Body of pancreas (tissue), 4 donors: ENCODE results near the gene TRIM69. TPM values are rescaled to one million over a fixed set of nuclear protein-coding genes. Genes with fewer than 3 reads are reported as not detected.
A peak's percentile ranks its signal among the peaks of the same experiment; 100 is the strongest.

Experiments used
- ATAC-seq: fragments of 150-250 bp; one replicate; pipeline ENCODE4 v1.9.1; 2016
- DNase-seq, 4 donors: peaks; one replicate each; pipeline ENCODE4 v3.0.0-alpha.2; 2019
- H3K27ac ChIP-seq, 4 donors: fragments of 200-600 bp; sonication (generic); 1 replicate in 3 of 4; 2 replicates in 1 of 4; pipeline versions ENCODE4 v1.5.1 to v1.6.1; 2016 to 2019; ENCODE audit warnings: mild to moderate bottlenecking in 1 of 4, mixed read lengths in 1 of 4, moderate library complexity in 1 of 4
- H3K27me3 ChIP-seq, 2 donors: fragments of 200-600 bp; sonication (generic); one replicate each; pipeline ENCODE4 v1.6.0; 2016; ENCODE audit warnings: mild to moderate bottlenecking in 1 of 2
- H3K36me3 ChIP-seq, 2 donors: fragments of 200-600 bp; sonication (generic); replicated peaks in 1 of 2; 2 replicates each; pipeline ENCODE4 v1.5.1; 2016; ENCODE audit warnings: low read depth in 2 of 2; ENCODE audit not compliant: insufficient read depth in 1 of 2
- H3K4me1 ChIP-seq: fragments of 200-600 bp; sonication (generic); one replicate; pipeline ENCODE4 v1.6.0; 2016
- H3K4me3 ChIP-seq, 2 donors: fragments of 200-600 bp; sonication (generic); 1 replicate in 1 of 2; 2 replicates in 1 of 2; pipeline ENCODE4 v1.5.1; 2016 to 2019
- H3K9me3 ChIP-seq, 3 donors: fragments of 200-600 bp; sonication (generic); 1 replicate in 2 of 3; 2 replicates in 1 of 3; pipeline ENCODE4 v1.5.1; 2016
- CTCF ChIP-seq, 7 experiments: fragments of 450-650 bp in 4 of 7; fragments of 200-600 bp in 3 of 7; sonication (generic) in 3 of 7; IDR thresholded peaks; one replicate each; pipeline ENCODE4 v1.5.1; 2016 to 2019; ENCODE audit warnings: antibody characterized with exemption in 7 of 7
- POLR2A ChIP-seq, 3 donors: fragments of 450-650 bp; IDR thresholded peaks; one replicate each; pipeline ENCODE4 v1.6.1; 2016; ENCODE audit warnings: antibody characterized with exemption in 3 of 3, mild to moderate bottlenecking in 2 of 3
- WGBS, 2 donors: methylation state at CpG; one replicate each; pipeline ENCODE4 v1.1.5; 2017; 5-methylcytosine and 5-hydroxymethylcytosine counted together
- intact Hi-C: fragments of 100-400 bp; cut with DNase I; formaldehyde crosslinking; loops from one replicate; pipeline ENCODE4 v1.15.1; 2023
- small RNA-seq: library from RNA; depleted of rRNA; stranded (forward); fragments of <200 nt; gene quantifications from one replicate; pipeline ENCODE3, GENCODE V24; 2016
- total RNA-seq, 2 donors: library from RNA; depleted of rRNA; stranded (reverse); fragments of >200 nt; gene quantifications; one replicate each; pipeline ENCODE4 v1.1.0, GENCODE V29; 2016

TRIM69 gene
- total RNA-seq, 2 donors from 2014 or later, result 2.6 to 2.9 TPM

GRCh38 chr15:44812029-44812517 lies 75.7 kb downstream of the TRIM69 start:
- H3K36me3 ChIP-seq, result no peaks in the 10 kb centered on the region
- intact Hi-C loops, result no loop called here
- peaks cover 21% of the 10 kb centered on the region for H3K4me1 ChIP-seq
- H3K9me3 ChIP-seq, result no peaks in the 10 kb centered on the region
- H3K4me3 ChIP-seq, result no peak overlapping the region
- no peak for TF ChIP-seq POLR2A (IDR thresholded peaks at IDR 0.05)
- no peak for TF ChIP-seq CTCF (IDR thresholded peaks at IDR 0.05)
- DNase-seq, result peak; percentile 68 to 85 (median 78)
- H3K27ac ChIP-seq, result peak overlapping the region in 3 of 4 donors; percentile 28 to 74 (median 41)
- WGBS, 2 donors, result 20 to 22% methylated on average over 5 of the region's 5 CpGs
- ATAC-seq, result peak; percentile 85
- H3K27me3 ChIP-seq, result no peaks in the 10 kb centered on the region

GRCh38 chr15:44813231-44813630 lies 76.9 kb downstream of the TRIM69 start:
- WGBS, 2 donors, result 42 to 44% methylated on average over 3 of the region's 3 CpGs
- intact Hi-C loops, result no loop called here
- no peaks in the 10 kb centered on the region for H3K36me3 ChIP-seq
- no peaks in the 10 kb centered on the region for H3K27me3 ChIP-seq
- H3K9me3 ChIP-seq, result no peaks in the 10 kb centered on the region
- H3K4me1 ChIP-seq, result peaks cover 21% of the 10 kb centered on the region
- ATAC-seq, result no peak
- no peak for TF ChIP-seq POLR2A (IDR thresholded peaks at IDR 0.05)
- TF ChIP-seq CTCF (IDR thresholded peaks at IDR 0.05), result peak in 3 of 7 experiments; percentile 7 to 32 (median 27)
- no peak overlapping the region for H3K4me3 ChIP-seq
- peak in 2 of 4 donors; percentile 39 to 55 for DNase-seq
- peak overlapping the region in 2 of 4 donors; percentile 9 to 74 for H3K27ac ChIP-seq

Small RNAs within 50 kb of the gene (small RNA-seq; reads per million reads assigned to genes)
- gene RF00019, result not detected

Other genes starting within 250 kb of the TRIM69 start
- gene EIF3J, start 199.4 kb upstream of the TRIM69 start, total RNA-seq, result 10 to 100 TPM; 38.7 to 66.3 TPM
- 100 to 1,000 TPM in 1 of 2 donors, 10 to 100 TPM in 1; 40.5 to 115 TPM for gene SPG11, start 72.9 kb upstream of the TRIM69 start, total RNA-seq
- gene PATL2, start 25.2 kb upstream of the TRIM69 start, total RNA-seq, result 1 to 10 TPM; 1.0 to 1.6 TPM
- 100 to 1,000 TPM; 774 to 835 TPM for gene B2M, start 25.0 kb upstream of the TRIM69 start, total RNA-seq
- not detected for gene TERB2, start 220.2 kb downstream of the TRIM69 start, total RNA-seq